H9 (cell line): ENCODE data around the gene CDH8. TPM values are rescaled to one million over a fixed set of nuclear protein-coding genes. Genes with fewer than 3 reads are reported as not detected.

Experiments
- DNase-seq: peaks from one replicate; pipeline ENCODE4 v3.0.0-alpha.2; 2017
- H2AFZ ChIP-seq: one replicate; pipeline ENCODE4 v1.6.1; 2013; ENCODE audit warnings: mild to moderate bottlenecking, low read length, control low read depth, moderate library complexity
- H2AK5ac ChIP-seq: 2 replicates; pipeline ENCODE4 v1.6.1; 2013; ENCODE audit warnings: low read length, control low read depth, mixed read lengths; ENCODE audit not compliant: insufficient read length
- H2BK120ac ChIP-seq: one replicate; pipeline ENCODE4 v1.6.1; 2013; ENCODE audit warnings: low read depth, mild to moderate bottlenecking, low read length, control low read depth, inconsistent platforms; ENCODE audit not compliant: poor library complexity, severe bottlenecking
- H2BK12ac ChIP-seq: 2 replicates; pipeline ENCODE4 v1.6.1; 2013; ENCODE audit warnings: low read length, control low read depth, mixed read lengths, low read depth; ENCODE audit not compliant: insufficient read length
- H2BK15ac ChIP-seq: 2 replicates; pipeline ENCODE4 v1.6.1; 2013; ENCODE audit warnings: low read depth, low read length, control low read depth
- H2BK20ac ChIP-seq: one replicate; pipeline ENCODE4 v1.6.1; 2013; ENCODE audit warnings: low read depth, mild to moderate bottlenecking, low read length, control low read depth, inconsistent platforms; ENCODE audit not compliant: poor library complexity, severe bottlenecking
- H2BK5ac ChIP-seq: 2 replicates; pipeline ENCODE4 v1.6.1; 2013; ENCODE audit warnings: low read length, control low read depth, mixed read lengths; ENCODE audit not compliant: insufficient read length
- H3K14ac ChIP-seq: 2 replicates; pipeline ENCODE4 v1.6.1; 2013; ENCODE audit warnings: low read length, control low read depth; ENCODE audit not compliant: insufficient read depth
- H3K18ac ChIP-seq: 2 replicates; pipeline ENCODE4 v1.6.1; 2013; ENCODE audit warnings: low read depth, mild to moderate bottlenecking, mixed read lengths, low read length, control low read depth; ENCODE audit not compliant: insufficient read length
- H3K23ac ChIP-seq: 2 replicates; pipeline ENCODE4 v1.6.1; 2013; ENCODE audit warnings: low read length, control low read depth, mixed read lengths, low read depth; ENCODE audit not compliant: insufficient read length
- H3K23me2 ChIP-seq: 2 replicates; pipeline ENCODE4 v1.6.1; 2013; ENCODE audit warnings: low read depth, mild to moderate bottlenecking, mixed read lengths, low read length, control low read depth; ENCODE audit not compliant: insufficient read length, poor library complexity, severe bottlenecking
- H3K27ac ChIP-seq: 2 replicates; pipeline ENCODE4 v1.5.1; 2013; ENCODE audit warnings: low read length, control low read depth, mixed read lengths, low read depth; ENCODE audit not compliant: insufficient read length
- H3K27me3 ChIP-seq: 2 replicates; pipeline ENCODE4 v1.6.1; 2013; ENCODE audit warnings: low read length, control low read depth, inconsistent platforms; ENCODE audit not compliant: insufficient read depth
- H3K4ac ChIP-seq: 2 replicates; pipeline ENCODE4 v1.6.1; 2013; ENCODE audit warnings: low read depth, mild to moderate bottlenecking, control low read depth, inconsistent platforms, low read length, moderate library complexity
- H3K4me1 ChIP-seq: 2 replicates; pipeline ENCODE4 v1.6.1; 2013; ENCODE audit warnings: low read length, control low read depth, inconsistent platforms; ENCODE audit not compliant: insufficient read depth
- H3K4me2 ChIP-seq: 2 replicates; pipeline ENCODE4 v1.6.1; 2013; ENCODE audit warnings: low read length, control low read depth, mixed read lengths; ENCODE audit not compliant: insufficient read length, insufficient read depth
- H3K56ac ChIP-seq: 2 replicates; pipeline ENCODE4 v1.6.1; 2013; ENCODE audit warnings: low read depth, mild to moderate bottlenecking, mixed read lengths, low read length, control low read depth; ENCODE audit not compliant: insufficient read length
- H3K79me1 ChIP-seq: 2 replicates; pipeline ENCODE4 v1.6.1; 2013; ENCODE audit warnings: low read depth, mild to moderate bottlenecking, moderate library complexity, low read length, control low read depth, inconsistent platforms; ENCODE audit not compliant: insufficient read depth, poor library complexity, severe bottlenecking
- H3K79me2 ChIP-seq: 2 replicates; pipeline ENCODE4 v1.6.1; 2013; ENCODE audit warnings: low read length, control low read depth, inconsistent platforms; ENCODE audit not compliant: insufficient read depth
- H3K9ac ChIP-seq: 2 replicates; pipeline ENCODE4 v1.6.1; 2013; ENCODE audit warnings: low read length, control low read depth, mixed read lengths; ENCODE audit not compliant: insufficient read length; ENCODE audit errors: extremely low read depth
- H3K9me3 ChIP-seq: one replicate; pipeline ENCODE4 v1.6.1; 2013; ENCODE audit warnings: low read depth, low read length, inconsistent platforms; ENCODE audit not compliant: control insufficient read depth
- H3T11ph ChIP-seq: one replicate; pipeline ENCODE4 v1.6.1; 2013; ENCODE audit warnings: mild to moderate bottlenecking, low read length, control low read depth, inconsistent platforms
- H4K20me1 ChIP-seq: one replicate; pipeline ENCODE4 v1.6.1; 2013; ENCODE audit not compliant: control insufficient read depth, insufficient read length, insufficient read depth
- H4K5ac ChIP-seq: 2 replicates; pipeline ENCODE4 v1.6.1; 2013; ENCODE audit warnings: low read depth, mild to moderate bottlenecking, mixed read lengths, low read length, control low read depth; ENCODE audit not compliant: insufficient read length
- H4K8ac ChIP-seq: replicated peaks from 2 replicates; pipeline ENCODE4 v1.6.1; 2013; ENCODE audit warnings: low read length, control low read depth, mixed read lengths, low read depth; ENCODE audit not compliant: insufficient read length
- H4K91ac ChIP-seq: 2 replicates; pipeline ENCODE4 v1.6.1; 2013; ENCODE audit warnings: low read depth, mild to moderate bottlenecking, moderate library complexity, mixed read lengths, low read length, control low read depth; ENCODE audit not compliant: insufficient read length
- H3K27ac Mint-ChIP-seq, 3 experiments: 2 replicates in 2 of 3; 3 replicates in 1 of 3; pipeline ENCODE4 v1.8.0; 2020 to 2021; ENCODE audit warnings: mixed read lengths in 3 of 3, mild to moderate bottlenecking in 1 of 3, moderate library complexity in 1 of 3
- H3K27me3 Mint-ChIP-seq: 2 replicates; pipeline ENCODE4 v1.8.0; 2021; ENCODE audit warnings: low read depth, mild to moderate bottlenecking, moderate library complexity, mixed read lengths
- H3K36me3 Mint-ChIP-seq, 3 experiments: 2 replicates in 2 of 3; 3 replicates in 1 of 3; pipeline ENCODE4 v1.8.0; 2020 to 2021; ENCODE audit warnings: low read depth in 3 of 3, mixed read lengths in 3 of 3; ENCODE audit not compliant: insufficient read depth in 1 of 3
- H3K4me1 Mint-ChIP-seq, 2 experiments: 2 replicates each; pipeline ENCODE4 v1.8.0; 2020; ENCODE audit warnings: mixed read lengths in 2 of 2
- H3K4me3 Mint-ChIP-seq, 2 experiments: 2 replicates in 1 of 2; 3 replicates in 1 of 2; pipeline ENCODE4 v1.8.0; 2020 to 2021; ENCODE audit warnings: mild to moderate bottlenecking in 2 of 2, mixed read lengths in 2 of 2, moderate library complexity in 1 of 2
- H3K9me3 Mint-ChIP-seq, 2 experiments: 2 replicates in 1 of 2; 3 replicates in 1 of 2; pipeline ENCODE4 v1.8.0; 2020; ENCODE audit warnings: mild to moderate bottlenecking in 2 of 2, mixed read lengths in 2 of 2, moderate library complexity in 1 of 2
- WGBS: extraction: QIAGEN DNeasy Blood & Tissue Kit; methylation state at CpG from one replicate; pipeline ENCODE4 v1.1.7; 2013; ENCODE audit warnings: missing lambda C conversion rate, low lambda C conversion rate, mixed read lengths; ENCODE audit not compliant: insufficient read length; ENCODE audit errors: extremely low coverage; 5-methylcytosine and 5-hydroxymethylcytosine counted together
- total RNA-seq: library from RNA; stranded (reverse); gene quantifications from 2 replicates; pipeline ENCODE4 v1.2.1, GENCODE V29; 2021
- TF ChIP-seq, protein P1 (sequence below): fragments of 200-600 bp; sonication (generic); conservative IDR thresholded peaks from 3 replicates; pipeline ENCODE4 v1.8.0; 2021; ENCODE audit warnings: antibody characterized with exemption, mild to moderate bottlenecking

Gene CDH8
- total RNA-seq, 1 experiment from 2014 or later: 12.0 TPM

- Histone ChIP-seq H3K18ac (no peak overlapping the region), H3K9me3 (no peaks in the 10 kb centered on the region), H4K8ac (no peak overlapping the region), H3K23me2 (no peaks in the 10 kb centered on the region), H3K4ac (no peak overlapping the region), H2BK15ac (no peak overlapping the region), H2AFZ (no peak overlapping the region), H2BK20ac (no peak overlapping the region), H3K27ac (no peak overlapping the region), H3K23ac (no peak overlapping the region), H2BK5ac (no peak overlapping the region), H2BK12ac (no peak overlapping the region), H3K79me2 (no peaks in the 10 kb centered on the region), H4K20me1 (no peaks in the 10 kb centered on the region), H2BK120ac (no peak overlapping the region), H3K27me3 (no peaks in the 10 kb centered on the region), H3K79me1 (no peaks in the 10 kb centered on the region), H3K9ac (no peak overlapping the region), H4K91ac (no peak overlapping the region), H4K5ac (no peak overlapping the region), H3T11ph (no peak overlapping the region), H3K4me2 (no peak overlapping the region), H3K4me1 (0 out of 2 replicates have a peak, but pooled peaks cover 2% of the 10 kb centered on the region), H3K14ac (no peak overlapping the region), H2AK5ac (no peak overlapping the region), H3K56ac (no peak overlapping the region)
- Mint-ChIP-seq H3K36me3 (no peaks in the 10 kb centered on the region), H3K27ac (no peak overlapping the region; a peak in 1 of 7 replicates), H3K27me3 (no peaks in the 10 kb centered on the region), H3K9me3 (peaks cover 0 to 3% of the 10 kb centered on the region in 2 experiments; a peak in 1 of 5 replicates), H3K4me1 (peaks cover 9 to 10% of the 10 kb centered on the region in 2 experiments), H3K4me3 (no peak overlapping the region)
- TF ChIP-seq, protein P1, sequence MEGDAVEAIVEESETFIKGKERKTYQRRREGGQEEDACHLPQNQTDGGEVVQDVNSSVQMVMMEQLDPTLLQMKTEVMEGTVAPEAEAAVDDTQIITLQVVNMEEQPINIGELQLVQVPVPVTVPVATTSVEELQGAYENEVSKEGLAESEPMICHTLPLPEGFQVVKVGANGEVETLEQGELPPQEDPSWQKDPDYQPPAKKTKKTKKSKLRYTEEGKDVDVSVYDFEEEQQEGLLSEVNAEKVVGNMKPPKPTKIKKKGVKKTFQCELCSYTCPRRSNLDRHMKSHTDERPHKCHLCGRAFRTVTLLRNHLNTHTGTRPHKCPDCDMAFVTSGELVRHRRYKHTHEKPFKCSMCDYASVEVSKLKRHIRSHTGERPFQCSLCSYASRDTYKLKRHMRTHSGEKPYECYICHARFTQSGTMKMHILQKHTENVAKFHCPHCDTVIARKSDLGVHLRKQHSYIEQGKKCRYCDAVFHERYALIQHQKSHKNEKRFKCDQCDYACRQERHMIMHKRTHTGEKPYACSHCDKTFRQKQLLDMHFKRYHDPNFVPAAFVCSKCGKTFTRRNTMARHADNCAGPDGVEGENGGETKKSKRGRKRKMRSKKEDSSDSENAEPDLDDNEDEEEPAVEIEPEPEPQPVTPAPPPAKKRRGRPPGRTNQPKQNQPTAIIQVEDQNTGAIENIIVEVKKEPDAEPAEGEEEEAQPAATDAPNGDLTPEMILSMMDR: no peak
- no CpG with 5 or more reads among the region's 2 CpGs for WGBS
- no peak for DNase-seq
These were observed 193.6 kb downstream of the CDH8 start for GRCh38 chr16:61842666-61843065.
